Measurements from ENCODE around the gene PPP1R15B. TPM values are rescaled to one million over a fixed set of nuclear protein-coding genes. Genes with fewer than 3 reads are reported as not detected.

PPP1R15B gene
- total and polyA plus RNA-seq, 10 of the 15 experiments (the other 5 are each of a cell fraction or from before 2014, with no cell fraction given) = 13.9 to 38.1 (median 26.5) TPM

- intact Hi-C loops (cut with micrococcal nuclease; ENCODE audit: unreplicated experiment) = no loop called here
- 0 out of 3 replicates have a peak, but pooled peaks of 1 of the 2 experiments have one; percentile 44 for TF ChIP-seq EGR1 (IDR thresholded peaks at IDR 0.05; ENCODE audit: borderline replicate concordance in 1 of 2, low read depth in 2 of 2, low read length in 2 of 2)
- 0 out of 2 replicates have a peak, but pooled peaks have one; percentile 0 for TF ChIP-seq RUNX3 (IDR thresholded peaks at IDR 0.05; ENCODE audit: low read length)
- TF ChIP-seq HSF1 (IDR thresholded peaks at IDR 0.05; ENCODE audit: low read depth, low read length) = no peak
- no peak for TF ChIP-seq NR2C1 (IDR thresholded peaks at IDR 0.05)
- TF ChIP-seq TAF1 (IDR thresholded peaks at IDR 0.05; ENCODE audit: borderline replicate concordance, low read depth, low read length) = peak; percentile 22; the same call in 1 of the 2 replicates
- TF ChIP-seq, protein P1, sequence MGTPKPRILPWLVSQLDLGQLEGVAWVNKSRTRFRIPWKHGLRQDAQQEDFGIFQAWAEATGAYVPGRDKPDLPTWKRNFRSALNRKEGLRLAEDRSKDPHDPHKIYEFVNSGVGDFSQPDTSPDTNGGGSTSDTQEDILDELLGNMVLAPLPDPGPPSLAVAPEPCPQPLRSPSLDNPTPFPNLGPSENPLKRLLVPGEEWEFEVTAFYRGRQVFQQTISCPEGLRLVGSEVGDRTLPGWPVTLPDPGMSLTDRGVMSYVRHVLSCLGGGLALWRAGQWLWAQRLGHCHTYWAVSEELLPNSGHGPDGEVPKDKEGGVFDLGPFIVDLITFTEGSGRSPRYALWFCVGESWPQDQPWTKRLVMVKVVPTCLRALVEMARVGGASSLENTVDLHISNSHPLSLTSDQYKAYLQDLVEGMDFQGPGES (IDR thresholded peaks at IDR 0.05) = no peak
- TF ChIP-seq MYC (IDR thresholded peaks at IDR 0.05; ENCODE audit: insufficient read depth, insufficient read length, insufficient replicate concordance, low read length, severe bottlenecking) = peak; percentile 2
- no peak for TF ChIP-seq STAT3 (IDR thresholded peaks at IDR 0.05; ENCODE audit: low read depth, low read length)
- TF ChIP-seq CHD4 (IDR thresholded peaks at IDR 0.05) = no peak
- no peak for TF ChIP-seq TBL1XR1 (IDR thresholded peaks at IDR 0.05; ENCODE audit: low read depth, low read length)
- TF ChIP-seq E2F8 (IDR thresholded peaks at IDR 0.05; ENCODE audit: low read depth, partially characterized antibody) = no peak
- TF ChIP-seq CREB1 (IDR thresholded peaks at IDR 0.05; ENCODE audit: low read depth) = no peak
- no peak for TF ChIP-seq SMAD5 (IDR thresholded peaks at IDR 0.05; ENCODE audit: low read depth)
- peak; percentile 27; the same call in 1 of the 2 replicates for TF ChIP-seq LARP7 (IDR thresholded peaks at IDR 0.05)
- TF ChIP-seq TCF3 (IDR thresholded peaks at IDR 0.05; ENCODE audit: borderline replicate concordance, insufficient read depth, low read depth, low read length) = no peak
- TF ChIP-seq ELK1 (IDR thresholded peaks at IDR 0.05; ENCODE audit: low read depth, low read length) = 0 out of 2 replicates have a peak, but pooled peaks have one; percentile 4
- TF ChIP-seq RBBP5 (conservative IDR thresholded peaks at IDR 0.05) = no peak
Observed at GRCh38 chr1:204410688-204411450, 748 bp downstream of the PPP1R15B start.

More at GRCh38 chr1:204410688-204411450, 748 bp downstream of the PPP1R15B start:
- no TSS peak for BruUV-seq (replicated peaks)
- Histone ChIP-seq H3K4me1 (ENCODE audit: control insufficient read depth, insufficient read depth, low read length) (no peaks in the 10 kb centered on the region), H3K27ac (ENCODE audit: control insufficient read depth, insufficient read depth) (peak overlapping the region; percentile 99), H3K9ac (ENCODE audit: control insufficient read depth, insufficient read depth, low read length) (peak overlapping the region; percentile 98), H3K4me3 (peak overlapping the region; percentile 87), H3K36me3 (ENCODE audit: control insufficient read depth in 2 of 2, insufficient read depth in 2 of 2, low read length in 1 of 2) (peaks cover 0 to 5% of the 10 kb centered on the region in 2 experiments; a peak in 1 of 4 replicates), H3K9me3 (replicated peaks; ENCODE audit: control insufficient read depth, insufficient read depth, low read length) (no peaks in the 10 kb centered on the region), H3K27me3 (replicated peaks in 1 of 2; ENCODE audit: control insufficient read depth in 2 of 2, insufficient read depth in 2 of 2, low read length in 1 of 2) (no peaks in the 10 kb centered on the region), H3K79me2 (ENCODE audit: control insufficient read depth, insufficient read depth, low read length) (peaks cover 60% of the 10 kb centered on the region), H2AFZ (ENCODE audit: control insufficient read depth, low read depth, low read length) (no peak overlapping the region; the same call in 1 of the 2 replicates), H4K20me1 (ENCODE audit: control insufficient read depth, insufficient read depth) (peaks cover 13% of the 10 kb centered on the region), H3K4me2 (ENCODE audit: control insufficient read depth, insufficient read depth) (peak overlapping the region; percentile 92)
- DNase-seq (ENCODE audit: low read depth, low spot score) = no peak
- ATAC-seq = peak; percentile 57
- ChIA-PET CTCF (interaction anchor here (0.8 to 4.7 kb wide), 9 partner anchors 10 to 1068 kb away, joined by 3 to 73 read pairs (median 7); partner anchors contain the start of gene PIK3C2B), RAD21 (ENCODE audit: unreplicated experiment) (interaction anchor here (0.9 to 2.6 kb wide), 12 partner anchors 12 to 152 kb away, joined by 3 to 11 read pairs (median 4); no protein-coding TSS in a partner anchor), POLR2A (interaction anchor here (0.5 to 1.6 kb wide), 4 partner anchors 81 to 103 kb away, joined by 3 to 5 read pairs (median 4); no protein-coding TSS in a partner anchor), SMC1A (ENCODE audit: uncharacterized antibody, unreplicated experiment) (interaction anchor here (0.6 to 2.3 kb wide), 11 partner anchors 12 to 196 kb away, joined by 3 to 14 read pairs (median 5); partner anchors contain the start of genes MDM4 and PIK3C2B)
- FAIRE-seq = no peak
- in situ Hi-C loops (cut with MboI) = no loop called here
- WGBS (ENCODE audit: insufficient coverage, insufficient replicate concordance, low lambda C conversion rate, missing lambda C conversion rate) = 1% methylated on average over 38 of the region's 38 CpGs

Data from GM12878 (cell line).